H1 (cell line): ENCODE measurements around the gene LY6G6F. TPM values are rescaled to one million over a fixed set of nuclear protein-coding genes. Genes with fewer than 3 reads are reported as not detected.

Source experiments
- CTCF ChIA-PET: fragments of 300-600 bp; sonication (Branson Sonifier 250); formaldehyde crosslinking; loops from one replicate; lab custom pipeline; 2021; ENCODE audit not compliant: partially characterized antibody; lab: Charles Lee
- POLR2A ChIA-PET: fragments of 300-600 bp; sonication (Branson Sonifier 250); formaldehyde crosslinking; loops from one replicate; lab custom pipeline; 2021; ENCODE audit warnings: inconsistent platforms; ENCODE audit not compliant: partially characterized antibody; lab: Charles Lee
- DNase-seq, 2 experiments: peaks; one replicate each; pipeline versions ENCODE4 v3.0.0 to v3.0.0-alpha.2; 2010 to 2022; ENCODE audit warnings: low spot score in 2 of 2, low read depth in 1 of 2, mixed read lengths in 1 of 2
- FAIRE-seq: peaks from 2 replicates; lab custom pipeline; 2011; peaks lifted over from hg19 to GRCh38; lab: Jason Lieb, UNC
- H2AFZ ChIP-seq: 2 replicates; pipeline ENCODE4 v1.8.1; 2012; ENCODE audit warnings: low read length, inconsistent platforms
- H2AK5ac ChIP-seq: 2 replicates; pipeline ENCODE4 v1.6.1; 2013; ENCODE audit warnings: low read depth, low read length
- H2BK120ac ChIP-seq: replicated peaks from 2 replicates; pipeline ENCODE3; 2013; ENCODE audit warnings: low read depth, low read length, inconsistent platforms
- H2BK12ac ChIP-seq: 2 replicates; pipeline ENCODE4 v1.6.1; 2013; ENCODE audit warnings: low read depth, low read length
- H2BK15ac ChIP-seq: 2 replicates; pipeline ENCODE4 v1.6.1; 2013; ENCODE audit warnings: low read length
- H2BK20ac ChIP-seq: 2 replicates; pipeline ENCODE4 v1.6.1; 2013; ENCODE audit warnings: low read length
- H2BK5ac ChIP-seq: 2 replicates; pipeline ENCODE4 v1.6.1; 2013; ENCODE audit warnings: low read depth, low read length
- H3K14ac ChIP-seq: 2 replicates; pipeline ENCODE4 v1.6.1; 2013; ENCODE audit warnings: inconsistent platforms; ENCODE audit not compliant: insufficient read length
- H3K18ac ChIP-seq: 2 replicates; pipeline ENCODE4 v1.6.1; 2013; ENCODE audit warnings: low read length; ENCODE audit errors: extremely low read depth
- H3K23ac ChIP-seq: 2 replicates; pipeline ENCODE4 v1.6.1; 2013; ENCODE audit warnings: inconsistent platforms; ENCODE audit not compliant: insufficient read length
- H3K23me2 ChIP-seq: 2 replicates; pipeline ENCODE4 v1.6.1; 2013; ENCODE audit warnings: low read depth, low read length
- H3K27ac ChIP-seq: 2 replicates; pipeline ENCODE4 v1.6.1; 2011; ENCODE audit warnings: low read depth, low read length, inconsistent platforms
- H3K27me3 ChIP-seq, 4 experiments: replicated peaks in 1 of 4; 1 replicate in 1 of 4; 2 replicates in 3 of 4; pipeline versions ENCODE4 v1.6.1 to v1.8.1; 2011 to 2013; ENCODE audit warnings: low read length in 3 of 4, mild to moderate bottlenecking in 3 of 4, inconsistent platforms in 2 of 4, mixed read lengths in 2 of 4, moderate library complexity in 1 of 4; ENCODE audit not compliant: control insufficient read depth in 3 of 4, insufficient read depth in 3 of 4; ENCODE audit errors: extremely low read depth in 1 of 4
- H3K36me3 ChIP-seq, 4 experiments: 2 replicates each; pipeline versions ENCODE4 v1.6.1 to v1.8.1; 2011 to 2013; ENCODE audit warnings: mild to moderate bottlenecking in 4 of 4, low read length in 3 of 4, moderate library complexity in 2 of 4, control low read depth in 1 of 4, inconsistent platforms in 1 of 4; ENCODE audit not compliant: insufficient read depth in 4 of 4, control insufficient read depth in 2 of 4
- H3K4ac ChIP-seq: replicated peaks from 2 replicates; pipeline ENCODE3; 2013; ENCODE audit warnings: low read length, low read depth, mixed read lengths, inconsistent platforms; ENCODE audit not compliant: insufficient read length
- H3K4me1 ChIP-seq, 4 experiments: replicated peaks in 1 of 4; 1 replicate in 1 of 4; 2 replicates in 3 of 4; pipeline versions ENCODE4 v1.6.1 to v1.8.1; 2011 to 2013; ENCODE audit warnings: low read length in 3 of 4, inconsistent platforms in 2 of 4, mixed read lengths in 1 of 4; ENCODE audit not compliant: insufficient read depth in 4 of 4, control insufficient read depth in 3 of 4
- H3K4me2 ChIP-seq, 2 experiments: 2 replicates each; pipeline versions ENCODE4 v1.6.1 to v1.8.1; 2011 to 2013; ENCODE audit warnings: low read depth in 2 of 2, low read length in 2 of 2, control low read depth in 1 of 2, inconsistent platforms in 1 of 2, mild to moderate bottlenecking in 1 of 2; ENCODE audit not compliant: insufficient read depth in 1 of 2
- H3K4me3 ChIP-seq, 4 experiments: fragments of 200-600, 300-600 bp in 1 of 4; sonication (generic), shearing (Covaris generic), sonication (Bioruptor Twin) in 1 of 4; 2 replicates each; pipeline versions ENCODE4 v1.5.1 to v1.8.1; 2011 to 2016; ENCODE audit warnings: low read length in 4 of 4, low read depth in 3 of 4, control low read depth in 2 of 4, inconsistent platforms in 2 of 4, mild to moderate bottlenecking in 2 of 4, mixed read lengths in 1 of 4, moderate library complexity in 1 of 4; ENCODE audit not compliant: insufficient read depth in 2 of 4; ENCODE audit errors: extremely low read depth in 1 of 4
- H3K56ac ChIP-seq: replicated peaks from 2 replicates; pipeline ENCODE3; 2013; ENCODE audit warnings: low read depth, mild to moderate bottlenecking, mixed read lengths, low read length, inconsistent platforms; ENCODE audit not compliant: insufficient read length
- H3K79me1 ChIP-seq: 2 replicates; pipeline ENCODE4 v1.6.1; 2013; ENCODE audit warnings: low read depth, low read length, control low read depth
- H3K79me2 ChIP-seq, 2 experiments: 2 replicates each; pipeline versions ENCODE4 v1.6.1 to v1.8.1; 2012 to 2013; ENCODE audit warnings: low read length in 2 of 2, mild to moderate bottlenecking in 2 of 2, inconsistent platforms in 1 of 2; ENCODE audit not compliant: insufficient read depth in 2 of 2, control insufficient read depth in 1 of 2
- H3K9ac ChIP-seq, 4 experiments: replicated peaks in 1 of 4; 1 replicate in 1 of 4; 2 replicates in 3 of 4; pipeline versions ENCODE4 v1.6.1 to v1.8.1; 2011 to 2013; ENCODE audit warnings: low read depth in 3 of 4, low read length in 3 of 4, control low read depth in 2 of 4, mild to moderate bottlenecking in 2 of 4, moderate library complexity in 2 of 4, inconsistent platforms in 1 of 4; ENCODE audit errors: extremely low read depth in 1 of 4
- H3K9me3 ChIP-seq, 2 experiments: 2 replicates each; pipeline versions ENCODE4 v1.6.1 to v1.8.1; 2012 to 2013; ENCODE audit warnings: mild to moderate bottlenecking in 2 of 2, moderate library complexity in 2 of 2, control low read depth in 1 of 2, inconsistent platforms in 1 of 2, low read depth in 1 of 2, low read length in 1 of 2, mixed read lengths in 1 of 2; ENCODE audit not compliant: insufficient read depth in 2 of 2
- H4K20me1 ChIP-seq, 2 experiments: replicated peaks in 1 of 2; 2 replicates each; pipeline versions ENCODE3 to v1.8.1; 2011 to 2013; ENCODE audit warnings: inconsistent platforms in 2 of 2, low read length in 2 of 2, mild to moderate bottlenecking in 1 of 2; ENCODE audit not compliant: insufficient read depth in 2 of 2, control insufficient read depth in 1 of 2
- H4K5ac ChIP-seq: 2 replicates; pipeline ENCODE4 v1.6.1; 2013; ENCODE audit warnings: low read length, low read depth, mixed read lengths, inconsistent platforms; ENCODE audit not compliant: insufficient read length
- H4K8ac ChIP-seq: 2 replicates; pipeline ENCODE4 v1.8.0; 2013; ENCODE audit warnings: mild to moderate bottlenecking, moderate library complexity, low read length, inconsistent platforms; ENCODE audit not compliant: insufficient read depth; ENCODE audit errors: extremely low read depth
- H4K91ac ChIP-seq: replicated peaks from 2 replicates; pipeline ENCODE3; 2013; ENCODE audit warnings: low read length, mixed read lengths, inconsistent platforms; ENCODE audit not compliant: insufficient read length
- BACH1 ChIP-seq: IDR thresholded peaks from 2 replicates; pipeline ENCODE4 v1.6.1; 2012; ENCODE audit warnings: low read length, improper control_type of control experiment
- CTCF ChIP-seq, 3 experiments: IDR thresholded peaks; 1 replicate in 2 of 3; 2 replicates in 1 of 3; pipeline versions ENCODE4 v1.5.1 to v1.6.1; 2011; ENCODE audit warnings: low read length in 3 of 3, mild to moderate bottlenecking in 3 of 3, inconsistent platforms in 2 of 3, low read depth in 1 of 3, moderate library complexity in 1 of 3; ENCODE audit not compliant: insufficient read depth in 1 of 3; ENCODE audit errors: control extremely low read depth in 1 of 3
- JUND ChIP-seq: IDR thresholded peaks from 2 replicates; pipeline ENCODE4 v1.6.1; 2011; ENCODE audit warnings: mild to moderate bottlenecking, improper control_type of control experiment, low read length
- NRF1 ChIP-seq: IDR thresholded peaks from 2 replicates; pipeline ENCODE4 v1.6.1; 2011; ENCODE audit warnings: mild to moderate bottlenecking, low read depth, low read length, improper control_type of control experiment
- PHF8 ChIP-seq: fragments of 200-600 bp; sonication (generic); conservative IDR thresholded peaks from 2 replicates; pipeline ENCODE4 v1.7.1; 2012; ENCODE audit warnings: low read depth, mild to moderate bottlenecking, inconsistent platforms, low read length, moderate library complexity
- SAP30 ChIP-seq: fragments of 300-600 bp; sonication (generic); IDR thresholded peaks from 2 replicates; pipeline ENCODE4 v1.7.1; 2012; ENCODE audit warnings: low read length, moderate library complexity, mild to moderate bottlenecking, inconsistent platforms; ENCODE audit not compliant: insufficient read depth, insufficient replicate concordance
- USF2 ChIP-seq: IDR thresholded peaks from 2 replicates; pipeline ENCODE4 v1.6.1; 2011; ENCODE audit warnings: low read length, improper control_type of control experiment
- WGBS, 2 experiments: shearing (Covaris generic) in 1 of 2; methylation state at CpG; one replicate each; pipeline versions ENCODE4 v1.1.6 to v1.1.7; 2013 to 2015; ENCODE audit warnings: low lambda C conversion rate in 2 of 2, mixed read lengths in 2 of 2, inconsistent platforms in 1 of 2, low coverage in 1 of 2, missing lambda C conversion rate in 1 of 2; ENCODE audit not compliant: insufficient replicate concordance in 2 of 2, insufficient coverage in 1 of 2, insufficient read length in 1 of 2; ENCODE audit errors: extremely low coverage in 1 of 2, missing lambda C conversion rate in 1 of 2; 5-methylcytosine and 5-hydroxymethylcytosine counted together
- polyA plus RNA-seq, 7 experiments: library from polyadenylated mRNA; depleted of rRNA in 3 of 7; stranded (reverse) in 5 of 7; unstranded in 2 of 7; fragments of >200 nt in 5 of 7; fragments of 200-250 nt in 2 of 7; gene quantifications; 1 replicate in 5 of 7; 2 replicates in 1 of 7; 4 replicates in 1 of 7; pipeline versions ENCODE4 v1.2.1 to v1.2.3, GENCODE V29; 2011 to 2013; ENCODE audit warnings: missing spikeins in 2 of 7, mixed read lengths in 2 of 7
- total RNA-seq: library from RNA; stranded (reverse); fragmentation: NEBNext Ultra II Directional; extraction: Animal tissue kit (Norgen Biotek cat#: 25700); gene quantifications from 2 replicates; pipeline ENCODE4 v1.2.1, GENCODE V29; 2021

Gene LY6G6F
- total and polyA plus RNA-seq, 2 of the 8 experiments (the other 6 are each of a cell fraction or from before 2014, with no cell fraction given): not detected

- Histone ChIP-seq H3K27me3 (no peaks in the 10 kb centered on the region), H3K23me2 (peaks cover 11% of the 10 kb centered on the region), H3K27ac (peak within 1 kb of the TSS; percentile 97), H3K18ac (peak within 1 kb of the TSS; percentile 98), H2AK5ac (peak within 1 kb of the TSS; percentile 43; the same call in 1 of the 2 replicates), H3K36me3 (peaks cover 27 to 46% (median 35%) of the 10 kb centered on the region in 4 experiments), H4K20me1 (peaks cover 7 to 9% of the 10 kb centered on the region in 2 experiments), H3K14ac (no peak within 1 kb of the TSS), H4K91ac (peak within 1 kb of the TSS; percentile 94), H3K4me2 (peak within 1 kb of the TSS; percentile 74 to 82), H4K5ac (peak within 1 kb of the TSS; percentile 85), H2BK15ac (peak within 1 kb of the TSS; percentile 93; the same call in 1 of the 2 replicates), H2BK5ac (peak within 1 kb of the TSS; percentile 91), H3K4me1 (peaks cover 0 to 15% (median 4%) of the 10 kb centered on the region in 4 experiments; a peak in 5 of 7 replicates), H3K79me2 (peaks cover 0 to 44% of the 10 kb centered on the region in 2 experiments; a peak in 3 of 4 replicates), H3K23ac (no peak within 1 kb of the TSS), H3K79me1 (peaks cover 9% of the 10 kb centered on the region), H2BK12ac (peak within 1 kb of the TSS; percentile 30; the same call in 1 of the 2 replicates), H4K8ac (peak within 1 kb of the TSS; percentile 94; the same call in 1 of the 2 replicates), H2BK120ac (no peak within 1 kb of the TSS), H3K9me3 (no peaks in the 10 kb centered on the region), H2BK20ac (no peak within 1 kb of the TSS), H3K56ac (peak within 1 kb of the TSS; percentile 43), H2AFZ (peak within 1 kb of the TSS; percentile 25; the same call in 1 of the 2 replicates), H3K4ac (peak within 1 kb of the TSS; percentile 96), H3K9ac (peak within 1 kb of the TSS; percentile 80 to 95 (median 90)), H3K4me3 (peak within 1 kb of the TSS; percentile 88 to 94 (median 91))
- FAIRE-seq: no peak
- ChIA-PET POLR2A (interaction anchor here (0.6 to 25.5 kb wide), 46 partner anchors 8 to 1306 kb away, joined by 3 to 883 read pairs (median 5); partner anchors contain the start of genes ABHD16A, AIF1, APOM and ATP6V1G2), CTCF (interaction anchor here (0.5 to 3.8 kb wide), 15 partner anchors 8 to 223 kb away, joined by 3 to 38 read pairs (median 4); partner anchors contain the start of genes APOM, BAG6 and TNF)
- 1% methylated on average over 38 of the region's 39 CpGs; no CpG with 5 or more reads in 1 of the 2 experiments for WGBS, 2 experiments
- peak; percentile 65 to 77 for DNase-seq
- TF ChIP-seq JUND (no peak), SAP30 (peak; percentile 86), NRF1 (peak; percentile 48), PHF8 (0 out of 2 replicates have a peak, but pooled peaks have one; percentile 33), BACH1 (no peak), CTCF (IDR thresholded peaks at IDR 0.05; ENCODE audit: control extremely low read depth in 1 of 3, insufficient read depth in 1 of 3, low read depth in 1 of 3, low read length in 3 of 3) (no peak), USF2 (no peak)
Observed at GRCh38 chr6:31664790-31665500, 41.7 kb upstream of the LY6G6F start, which contains the start of gene GPANK1. Gene GPANK1 (minus strand): TSS chr6:31664997. CDS start chr6:31664478, 519 bp downstream.
